ENCODE results near the gene CDC42SE2. TPM values are rescaled to one million over a fixed set of nuclear protein-coding genes. Genes with fewer than 3 reads are reported as not detected.

CDC42SE2 gene
- total RNA-seq, 2 experiments from 2014 or later = 115 to 126 TPM

DNA sequence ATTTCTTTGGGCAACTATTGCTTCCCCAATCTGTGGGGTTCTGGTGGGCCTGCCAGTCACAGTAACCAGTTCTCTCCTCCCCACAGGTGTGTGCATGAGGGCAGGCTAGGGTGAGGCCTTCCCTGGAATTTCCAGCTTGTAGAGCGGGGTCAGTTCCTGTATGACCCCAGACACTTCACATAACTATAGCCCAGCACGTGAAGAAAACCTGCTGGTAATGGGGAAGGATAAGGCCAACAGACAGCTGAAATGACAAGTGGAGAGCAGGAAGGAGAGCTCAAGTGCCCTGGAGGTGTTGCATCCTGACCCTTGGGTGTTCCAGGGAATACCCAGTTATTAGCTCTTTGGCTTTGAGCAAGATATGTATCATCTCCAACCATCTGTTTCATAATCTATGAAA lies 142.2 kb downstream of the CDC42SE2 start:
- Mint-ChIP-seq H3K4me3 (no peak overlapping the region), H3K4me1 (ENCODE audit: low read depth) (no peaks in the 10 kb centered on the region), H3K36me3 (ENCODE audit: low read depth) (peaks cover 75% of the 10 kb centered on the region), H3K9me3 (ENCODE audit: insufficient read depth) (peaks cover 16% of the 10 kb centered on the region), H3K27me3 (ENCODE audit: low read depth) (no peaks in the 10 kb centered on the region), H3K27ac (peak overlapping the region; percentile 26)
- no peak for DNase-seq
- ChIA-PET CTCF (interaction anchor here (1.0 to 1.8 kb wide), 3 partner anchors 8 to 17 kb away, joined by 3 to 4 read pairs (median 4); no protein-coding TSS in a partner anchor), POLR2A (no interaction called here)
- no peak for ATAC-seq

DNA sequence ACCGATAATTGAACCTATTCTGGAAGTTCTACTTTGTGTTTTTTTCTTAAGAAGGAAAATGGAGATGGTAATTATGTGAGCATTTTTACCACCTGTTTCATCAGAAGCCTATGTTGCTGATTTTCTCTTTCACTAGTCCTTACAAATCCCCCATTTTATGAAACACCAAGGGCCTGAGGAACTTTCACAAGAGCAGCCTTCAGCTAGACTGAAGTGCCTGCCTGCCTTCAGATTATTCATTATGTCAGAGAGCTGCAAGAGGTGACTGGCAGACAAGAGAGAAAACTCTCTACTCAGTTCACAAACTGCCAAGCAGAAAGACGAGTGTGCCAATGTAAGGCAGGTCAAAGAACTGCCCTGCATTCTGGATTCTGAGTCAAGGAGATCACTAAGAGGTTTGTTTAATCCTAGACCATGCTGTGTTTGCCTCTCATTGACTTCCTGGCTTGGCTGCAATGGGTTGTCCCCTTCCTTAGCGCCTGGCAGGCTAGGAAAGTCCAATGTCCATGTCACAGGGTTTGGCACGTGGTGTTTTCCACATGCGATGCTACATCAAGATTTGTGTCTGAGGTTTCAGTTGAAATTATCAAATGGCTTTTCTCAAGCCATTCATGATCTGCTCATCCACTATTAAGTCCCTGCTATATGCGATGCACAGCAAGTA lies 143.3 kb downstream of the CDC42SE2 start:
- POLR2A ChIA-PET = no interaction called here
- ATAC-seq (no peak), DNase-seq (no peak)
- Mint-ChIP-seq H3K4me1 (ENCODE audit: low read depth) (no peaks in the 10 kb centered on the region), H3K9me3 (ENCODE audit: insufficient read depth) (peaks cover 14% of the 10 kb centered on the region), H3K36me3 (ENCODE audit: low read depth) (peaks cover 72% of the 10 kb centered on the region), H3K4me3 (no peak overlapping the region), H3K27ac (peak overlapping the region; percentile 16), H3K27me3 (ENCODE audit: low read depth) (no peaks in the 10 kb centered on the region)
- CTCF ChIA-PET = interaction anchor here (1.8 kb wide), 1 partner anchor 9 kb away, joined by 4 read pairs; no protein-coding TSS in a partner anchor

DNA sequence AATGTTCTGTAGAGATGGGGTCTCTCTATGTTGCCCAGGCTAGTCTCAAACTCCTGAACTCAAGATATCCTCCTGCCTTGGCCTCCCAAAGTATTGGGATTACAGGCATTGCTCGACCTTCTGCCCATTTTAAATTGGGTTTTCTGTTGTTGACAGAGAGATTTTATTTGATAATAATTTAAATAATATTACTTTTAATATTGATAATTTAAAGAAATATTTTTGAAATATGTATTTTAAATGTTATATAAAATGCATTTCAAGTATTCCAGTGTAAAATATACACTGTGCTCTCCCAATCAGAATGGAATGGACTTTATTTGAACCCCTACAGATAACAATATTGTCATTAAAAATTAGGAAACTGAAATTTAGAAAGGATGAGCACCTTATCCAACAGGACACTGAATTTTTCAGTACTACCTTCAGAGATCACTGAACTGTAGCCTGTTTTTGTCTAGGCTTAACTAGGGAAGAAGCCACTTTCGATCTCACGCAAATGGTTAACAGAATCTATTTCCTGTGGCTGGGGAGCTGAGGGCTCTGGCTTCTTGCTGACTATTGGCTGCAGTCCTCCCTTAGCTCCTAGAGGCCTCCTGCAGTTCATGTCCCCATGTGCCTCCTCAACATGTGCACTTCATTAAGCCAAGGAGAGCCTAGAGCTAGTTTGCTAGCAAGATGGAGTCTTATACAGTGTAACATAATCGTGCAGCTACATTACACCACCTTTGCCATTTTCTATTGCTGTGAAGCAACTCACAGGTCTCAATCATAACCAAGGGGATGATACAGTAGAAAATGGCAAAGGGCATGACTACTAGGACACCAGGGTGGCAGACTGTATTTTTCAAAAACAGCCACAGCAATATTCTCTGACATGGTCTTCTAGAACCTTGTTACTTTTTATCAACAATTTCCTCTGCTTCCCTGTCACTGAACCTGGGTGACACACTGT lies 150.0 kb downstream of the CDC42SE2 start:
- peaks cover 6% of the 10 kb centered on the region for H3K9me3 Mint-ChIP-seq (ENCODE audit: insufficient read depth)
- no peaks in the 10 kb centered on the region for H3K27me3 Mint-ChIP-seq (ENCODE audit: low read depth)
- H3K27ac Mint-ChIP-seq = peak overlapping the region; percentile 88
- H3K4me3 Mint-ChIP-seq = no peak overlapping the region
- ChIA-PET CTCF (interaction anchor here (0.7 to 3.6 kb wide), 7 partner anchors 8 to 594 kb away, joined by 3 to 23 read pairs (median 3); no protein-coding TSS in a partner anchor), POLR2A (interaction anchor here (0.7 to 2.8 kb wide), 10 partner anchors 18 to 256 kb away, joined by 3 to 18 read pairs (median 4); partner anchors contain the start of genes CDC42SE2 and HINT1)
- peaks cover 49% of the 10 kb centered on the region for H3K36me3 Mint-ChIP-seq (ENCODE audit: low read depth)
- ATAC-seq (peak; percentile 82), DNase-seq (peak; percentile 66)
- peaks cover 41% of the 10 kb centered on the region for H3K4me1 Mint-ChIP-seq (ENCODE audit: low read depth)

DNA sequence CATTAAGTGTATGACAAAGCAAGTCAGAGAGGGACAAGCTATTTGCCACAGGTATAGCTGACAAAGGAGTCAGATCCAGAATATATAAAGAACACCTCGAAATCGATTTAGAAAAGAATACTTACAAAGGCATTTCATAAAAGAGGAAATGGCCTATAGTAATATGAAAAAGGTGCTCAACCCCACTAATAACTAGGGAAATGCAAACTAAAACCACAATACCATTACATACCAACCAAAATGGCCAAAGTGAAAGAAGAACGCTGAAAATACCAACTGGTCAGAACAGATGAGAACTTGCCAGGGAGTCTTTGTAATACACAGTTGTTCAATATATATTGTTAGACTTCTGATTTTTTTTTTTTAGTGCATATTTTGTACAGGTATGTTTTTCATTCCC lies 152.9 kb downstream of the CDC42SE2 start:
- ATAC-seq = peak; percentile 5
- Mint-ChIP-seq H3K4me1 (ENCODE audit: low read depth) (peaks cover 41% of the 10 kb centered on the region), H3K4me3 (peak overlapping the region; percentile 62), H3K27ac (peak overlapping the region; percentile 57), H3K9me3 (ENCODE audit: insufficient read depth) (no peaks in the 10 kb centered on the region), H3K27me3 (ENCODE audit: low read depth) (no peaks in the 10 kb centered on the region), H3K36me3 (ENCODE audit: low read depth) (peaks cover 31% of the 10 kb centered on the region)
- ChIA-PET CTCF (interaction anchor here (0.8 to 3.6 kb wide), 8 partner anchors 21 to 1019 kb away, joined by 3 to 23 read pairs (median 4); no protein-coding TSS in a partner anchor), POLR2A (interaction anchor here (0.6 to 0.7 kb wide), 2 partner anchors 59 to 63 kb away, joined by 3 read pairs; no protein-coding TSS in a partner anchor)
- DNase-seq = no peak

DNA sequence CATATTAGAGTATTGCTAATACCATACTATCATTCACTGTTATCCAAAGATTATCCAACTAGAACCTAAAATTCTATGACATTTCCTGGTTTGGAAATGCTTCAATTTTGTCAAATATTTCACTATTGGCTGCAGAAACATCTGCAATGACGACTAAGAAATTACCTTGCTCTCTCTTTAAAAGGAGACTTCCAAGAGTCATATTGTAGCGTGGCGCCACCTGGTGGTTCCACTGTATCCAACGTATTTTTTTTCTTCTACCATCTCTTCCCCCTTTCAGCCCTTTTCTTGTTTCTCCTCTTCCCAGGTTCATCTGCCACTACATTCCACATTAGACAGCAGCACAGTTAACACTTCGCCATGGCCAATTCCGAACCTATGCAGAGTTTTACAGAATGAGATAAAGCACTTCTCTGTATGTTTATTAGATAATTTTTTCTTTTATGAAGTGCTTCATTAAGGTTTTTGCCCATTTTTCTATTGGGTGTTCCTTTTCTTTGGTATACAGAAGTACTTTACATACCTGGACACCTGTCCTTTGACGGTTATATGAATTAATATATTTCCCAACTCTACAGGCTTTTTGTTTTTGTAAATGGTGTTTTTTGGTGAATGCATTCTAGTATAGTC lies 153.5 kb downstream of the CDC42SE2 start:
- Mint-ChIP-seq H3K36me3 (ENCODE audit: low read depth) (peaks cover 35% of the 10 kb centered on the region), H3K27me3 (ENCODE audit: low read depth) (no peaks in the 10 kb centered on the region), H3K27ac (peak overlapping the region; percentile 57), H3K4me1 (ENCODE audit: low read depth) (peaks cover 41% of the 10 kb centered on the region), H3K9me3 (ENCODE audit: insufficient read depth) (no peaks in the 10 kb centered on the region), H3K4me3 (peak overlapping the region; percentile 62)
- peak; percentile 37 for ATAC-seq
- peak; percentile 91 for DNase-seq
- CTCF ChIA-PET = interaction anchor here (1.0 to 3.6 kb wide), 4 partner anchors 12 to 254 kb away, joined by 3 to 23 read pairs (median 4); no protein-coding TSS in a partner anchor
- POLR2A ChIA-PET = interaction anchor here (0.6 to 0.7 kb wide), 2 partner anchors 60 to 63 kb away, joined by 3 read pairs; no protein-coding TSS in a partner anchor

DNA sequence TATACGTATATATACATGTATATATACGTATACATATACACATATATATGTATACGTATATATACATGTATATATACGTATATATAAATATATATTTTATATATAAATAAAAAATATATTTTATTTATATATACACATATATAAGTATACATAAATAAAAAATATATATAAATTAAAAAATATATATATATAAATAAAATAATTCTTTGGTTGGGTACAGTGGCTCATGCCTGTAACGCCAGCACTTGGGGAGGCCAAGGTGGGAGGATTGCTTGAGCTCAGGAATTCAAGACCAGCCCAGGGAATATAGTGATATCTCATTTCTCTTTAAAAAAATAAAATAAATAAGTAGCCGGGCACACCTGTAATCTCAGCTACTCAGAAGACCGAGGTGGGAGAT lies 155.0 kb downstream of the CDC42SE2 start:
- CTCF ChIA-PET = interaction anchor here (0.9 to 1.5 kb wide), 9 partner anchors 11 to 170 kb away, joined by 3 to 6 read pairs (median 3); no protein-coding TSS in a partner anchor
- POLR2A ChIA-PET = no interaction called here
- Mint-ChIP-seq H3K36me3 (ENCODE audit: low read depth) (peaks cover 36% of the 10 kb centered on the region), H3K9me3 (ENCODE audit: insufficient read depth) (no peaks in the 10 kb centered on the region), H3K4me1 (ENCODE audit: low read depth) (peaks cover 31% of the 10 kb centered on the region), H3K27me3 (ENCODE audit: low read depth) (no peaks in the 10 kb centered on the region), H3K4me3 (no peak overlapping the region), H3K27ac (no peak overlapping the region)
- DNase-seq = no peak
- ATAC-seq = no peak

DNA sequence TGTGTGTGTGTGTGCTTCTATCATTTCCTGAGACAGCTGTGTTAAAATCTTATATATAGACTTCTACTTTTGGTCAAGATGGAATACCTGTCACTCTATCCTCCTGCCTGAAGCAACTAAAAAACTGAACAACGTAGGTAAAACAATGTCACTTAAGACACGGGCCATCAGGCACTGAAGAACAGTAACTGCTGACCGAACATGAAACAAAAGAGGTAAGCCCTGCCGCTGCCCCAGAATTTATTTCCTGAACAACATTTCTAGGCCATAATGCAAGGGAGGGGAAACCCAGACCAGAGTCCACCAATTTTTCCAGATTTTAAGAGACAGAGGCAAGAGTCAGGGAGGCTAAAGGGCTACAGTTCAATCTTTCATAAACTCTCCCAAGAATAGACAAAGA lies 156.0 kb downstream of the CDC42SE2 start:
- H3K4me3 Mint-ChIP-seq = no peak overlapping the region
- POLR2A ChIA-PET = no interaction called here

DNA sequence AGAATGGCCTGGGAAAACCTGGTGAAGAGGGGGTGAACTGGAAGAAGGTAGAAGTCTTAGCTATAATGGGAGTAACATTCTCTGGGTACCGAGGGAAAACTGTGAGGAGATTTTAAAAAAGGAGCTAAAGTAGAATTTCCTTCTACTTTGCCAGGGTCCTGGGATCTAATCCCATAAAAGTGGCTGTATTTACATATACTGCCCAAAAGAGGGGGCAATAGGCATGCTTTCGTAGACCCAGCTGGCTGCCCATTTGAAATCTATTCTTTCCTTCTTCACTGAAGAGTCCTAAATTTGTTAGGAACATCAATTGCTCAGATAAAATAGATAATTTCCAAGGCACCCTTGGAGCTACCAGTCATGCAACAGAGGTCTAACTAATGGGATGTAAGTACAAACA lies 159.2 kb downstream of the CDC42SE2 start:
- Mint-ChIP-seq H3K9me3 (ENCODE audit: insufficient read depth) (no peaks in the 10 kb centered on the region), H3K36me3 (ENCODE audit: low read depth) (peaks cover 38% of the 10 kb centered on the region), H3K4me3 (no peak overlapping the region), H3K27me3 (ENCODE audit: low read depth) (no peaks in the 10 kb centered on the region), H3K4me1 (ENCODE audit: low read depth) (peaks cover 5% of the 10 kb centered on the region), H3K27ac (no peak overlapping the region)
- DNase-seq (no peak), ATAC-seq (no peak)
- CTCF ChIA-PET = interaction anchor here (0.6 to 3.2 kb wide), 17 partner anchors 14 to 640 kb away, joined by 3 to 18 read pairs (median 4); no protein-coding TSS in a partner anchor
- POLR2A ChIA-PET = no interaction called here

More for the DNA sequence above, 156.0 kb downstream of the CDC42SE2 start:
- DNase-seq (no peak), ATAC-seq (no peak)
- Mint-ChIP-seq H3K9me3 (ENCODE audit: insufficient read depth) (no peaks in the 10 kb centered on the region), H3K27ac (no peak overlapping the region), H3K4me1 (ENCODE audit: low read depth) (peaks cover 22% of the 10 kb centered on the region), H3K36me3 (ENCODE audit: low read depth) (peaks cover 27% of the 10 kb centered on the region), H3K27me3 (ENCODE audit: low read depth) (no peaks in the 10 kb centered on the region)
- CTCF ChIA-PET = interaction anchor here (1.0 to 1.4 kb wide), 3 partner anchors 35 to 169 kb away, joined by 3 read pairs; no protein-coding TSS in a partner anchor

DNA sequence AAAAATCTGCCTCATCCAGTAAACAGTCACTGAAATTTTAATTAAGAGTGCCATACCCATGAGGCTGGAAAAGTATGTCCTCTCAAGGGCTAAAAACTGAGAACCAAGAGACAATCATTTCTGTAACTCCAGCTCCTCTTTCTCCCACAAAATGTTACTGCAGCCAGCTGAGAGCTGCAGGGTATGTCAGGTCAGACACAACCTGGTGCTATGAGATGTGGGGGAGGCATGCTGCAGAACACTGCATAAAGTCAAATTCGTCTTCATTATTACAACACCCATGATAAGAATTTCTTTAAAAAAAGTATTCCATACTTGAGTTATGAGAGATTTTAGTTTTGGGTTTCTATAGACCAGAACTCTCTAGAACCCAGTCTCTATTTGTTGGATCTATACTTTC lies 162.2 kb downstream of the CDC42SE2 start:
- Mint-ChIP-seq H3K4me3 (no peak overlapping the region), H3K9me3 (ENCODE audit: insufficient read depth) (no peaks in the 10 kb centered on the region), H3K36me3 (ENCODE audit: low read depth) (peaks cover 61% of the 10 kb centered on the region), H3K27ac (no peak overlapping the region), H3K27me3 (ENCODE audit: low read depth) (no peaks in the 10 kb centered on the region), H3K4me1 (ENCODE audit: low read depth) (peaks cover 9% of the 10 kb centered on the region)
- POLR2A ChIA-PET = no interaction called here
- ATAC-seq = no peak
- DNase-seq = no peak
- CTCF ChIA-PET = interaction anchor here (0.5 kb wide), 1 partner anchor 121 kb away, joined by 3 read pairs; no protein-coding TSS in a partner anchor

DNA sequence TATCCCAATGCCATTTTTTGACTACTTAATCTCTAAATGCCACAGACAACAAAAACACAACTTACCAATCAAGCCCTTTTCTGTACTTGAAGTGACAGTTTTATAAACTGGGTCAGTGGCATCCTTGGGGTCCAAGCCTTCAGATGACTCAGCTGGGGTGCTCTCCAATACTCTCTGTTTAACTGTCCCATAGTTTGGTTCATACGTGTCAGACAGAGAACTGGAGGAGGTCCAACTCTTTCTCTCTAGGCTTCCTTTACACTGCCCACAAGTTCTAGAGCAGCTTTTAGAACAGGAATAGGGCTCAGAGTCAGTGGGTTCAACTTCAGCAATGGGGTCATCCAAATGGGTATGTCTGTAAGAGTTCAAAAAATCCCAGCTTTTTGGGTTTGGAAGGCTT lies 166.9 kb downstream of the CDC42SE2 start:
- Mint-ChIP-seq H3K27ac (no peak overlapping the region), H3K4me1 (ENCODE audit: low read depth) (peaks cover 9% of the 10 kb centered on the region), H3K9me3 (ENCODE audit: insufficient read depth) (no peaks in the 10 kb centered on the region), H3K36me3 (ENCODE audit: low read depth) (peaks cover 63% of the 10 kb centered on the region), H3K27me3 (ENCODE audit: low read depth) (no peaks in the 10 kb centered on the region), H3K4me3 (no peak overlapping the region)
- DNase-seq (no peak), ATAC-seq (no peak)
- ChIA-PET POLR2A (no interaction called here), CTCF (interaction anchor here (0.7 to 1.4 kb wide), 2 partner anchors 159 to 571 kb away, joined by 3 read pairs; no protein-coding TSS in a partner anchor)

DNA sequence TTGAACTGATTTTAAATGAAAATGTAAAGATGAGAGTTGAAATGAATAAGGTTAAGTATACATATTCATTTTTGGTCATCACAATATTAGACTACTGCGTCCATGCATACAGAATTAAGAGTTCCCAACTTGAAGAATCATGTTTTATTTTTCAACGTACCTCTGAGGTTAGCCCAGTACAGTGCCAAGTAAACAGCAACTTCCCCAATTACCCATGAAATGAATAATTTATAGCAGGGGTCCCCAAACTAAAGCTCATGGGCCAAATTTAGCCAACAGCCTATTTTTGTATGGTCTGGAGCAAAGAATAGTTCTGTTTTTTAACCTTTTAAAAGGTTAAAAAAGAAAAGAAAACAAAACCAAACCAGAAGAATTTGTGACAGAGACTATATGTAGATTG lies 167.9 kb downstream of the CDC42SE2 start:
- Mint-ChIP-seq H3K36me3 (ENCODE audit: low read depth) (peaks cover 59% of the 10 kb centered on the region), H3K9me3 (ENCODE audit: insufficient read depth) (no peaks in the 10 kb centered on the region), H3K4me3 (no peak overlapping the region), H3K27me3 (ENCODE audit: low read depth) (no peaks in the 10 kb centered on the region), H3K27ac (no peak overlapping the region), H3K4me1 (ENCODE audit: low read depth) (peaks cover 8% of the 10 kb centered on the region)
- DNase-seq (no peak), ATAC-seq (no peak)
- CTCF ChIA-PET = interaction anchor here (1.4 kb wide), 1 partner anchor 158 kb away, joined by 3 read pairs; no protein-coding TSS in a partner anchor
- POLR2A ChIA-PET = no interaction called here

Measured in activated CD8-positive, alpha-beta T cell treated with anti-CD3 and anti-CD28 coated beads, Interleukin-2, amount 10 ng/mL, durations not matched to agents 7 days and 5 days (primary cell).